A673 (cell line): ENCODE results near the gene CLSTN2. TPM values are rescaled to one million over a fixed set of nuclear protein-coding genes. Genes with fewer than 3 reads are reported as not detected.

ENCODE experiments used
- BruUV-seq: library from RNA; stranded (reverse); fragments of 400-500 nt; replicated peaks from 2 replicates; lab custom pipeline; 2021; lab: Mats Ljungman, UMichigan
- CTCF ChIA-PET: fragments of 300-600 bp; sonication (Branson Sonifier 250); formaldehyde crosslinking; loops from one replicate; lab custom pipeline; 2022; ENCODE audit warnings: antibody characterized with exemption; lab: Charles Lee
- POLR2A ChIA-PET: fragments of 300-600 bp; sonication (Branson Sonifier 250); formaldehyde crosslinking; loops from one replicate; lab custom pipeline; 2022; ENCODE audit warnings: antibody characterized with exemption; ENCODE audit not compliant: low non-redundant PET; lab: Charles Lee
- DNase-seq: peaks from one replicate; pipeline ENCODE4 v3.0.0-alpha.2; 2015; ENCODE audit warnings: low spot score
- H3K27ac ChIP-seq: fragments of 200-600 bp; sonication (generic); 2 replicates; pipeline ENCODE4 v1.5.1; 2016; ENCODE audit warnings: mixed run types, low read depth, mild to moderate bottlenecking, mixed read lengths, antibody characterized with exemption, low read length; ENCODE audit not compliant: poor library complexity, severe bottlenecking
- H3K27me3 ChIP-seq: fragments of 200-600 bp; sonication (generic); replicated peaks from 2 replicates; pipeline ENCODE4 v1.6.1; 2017; ENCODE audit warnings: mixed run types, low read depth, mild to moderate bottlenecking, mixed read lengths, antibody characterized with exemption, low read length; ENCODE audit not compliant: insufficient read depth, poor library complexity
- H3K36me3 ChIP-seq: fragments of 200-600 bp; sonication (generic); 2 replicates; pipeline ENCODE4 v1.6.1; 2016; ENCODE audit warnings: mixed run types, mild to moderate bottlenecking, mixed read lengths, antibody characterized with exemption, low read length; ENCODE audit not compliant: insufficient read depth, poor library complexity, severe bottlenecking
- H3K4me1 ChIP-seq: fragments of 200-600 bp; sonication (generic); 2 replicates; pipeline ENCODE4 v1.6.1; 2017; ENCODE audit warnings: mixed run types, mild to moderate bottlenecking, mixed read lengths, antibody characterized with exemption, low read length; ENCODE audit not compliant: insufficient read depth, poor library complexity, severe bottlenecking
- H3K4me3 ChIP-seq: fragments of 200-600 bp; sonication (generic); 2 replicates; pipeline ENCODE4 v1.5.1; 2016; ENCODE audit warnings: low read depth, mixed run types, mild to moderate bottlenecking, mixed read lengths, low read length; ENCODE audit not compliant: poor library complexity, severe bottlenecking
- H3K9me3 ChIP-seq: fragments of 200-600 bp; sonication (generic); 2 replicates; pipeline ENCODE4 v1.6.1; 2016; ENCODE audit warnings: mixed run types, low read depth, mild to moderate bottlenecking, mixed read lengths, antibody characterized with exemption, low read length; ENCODE audit not compliant: poor library complexity, severe bottlenecking
- CTCF ChIP-seq: fragments of 300-800, 200-600 bp; sonication (generic); conservative IDR thresholded peaks from 2 replicates; pipeline ENCODE4 v1.5.1; 2017; ENCODE audit warnings: low read depth, mild to moderate bottlenecking, antibody characterized with exemption, low read length, moderate library complexity, mixed read lengths
- EZH2 ChIP-seq: fragments of 200-600 bp; sonication (generic); IDR thresholded peaks from 2 replicates; pipeline ENCODE4 v1.6.1; 2017; ENCODE audit warnings: borderline replicate concordance, low read depth, mild to moderate bottlenecking, mixed read lengths, antibody characterized with exemption, low read length; ENCODE audit not compliant: poor library complexity, severe bottlenecking
- intact Hi-C: fragments of 100-400 bp; cut with micrococcal nuclease; formaldehyde crosslinking; loops from one replicate; pipeline ENCODE4 v1.10.0; 2022; ENCODE audit not compliant: unreplicated experiment
- total RNA-seq: library from RNA; stranded (reverse); gene quantifications from 2 replicates; pipeline ENCODE4 v1.2.3, GENCODE V29; 2021

Gene CLSTN2
- total RNA-seq, 1 experiment from 2014 or later: 50.7 TPM

- TF ChIP-seq EZH2 (no peak), CTCF (no peak)
- CTCF ChIA-PET: no interaction called here
- no peak for DNase-seq
- Histone ChIP-seq H3K27ac (no peak overlapping the region), H3K27me3 (no peaks in the 10 kb centered on the region), H3K36me3 (no peaks in the 10 kb centered on the region), H3K9me3 (no peaks in the 10 kb centered on the region), H3K4me1 (no peaks in the 10 kb centered on the region), H3K4me3 (no peak overlapping the region)
- BruUV-seq: no TSS peak
- intact Hi-C loops: no loop called here
- POLR2A ChIA-PET: no interaction called here
Measured at GRCh38 chr3:140461250-140461649, 526.3 kb downstream of the CLSTN2 start.

DNA sequence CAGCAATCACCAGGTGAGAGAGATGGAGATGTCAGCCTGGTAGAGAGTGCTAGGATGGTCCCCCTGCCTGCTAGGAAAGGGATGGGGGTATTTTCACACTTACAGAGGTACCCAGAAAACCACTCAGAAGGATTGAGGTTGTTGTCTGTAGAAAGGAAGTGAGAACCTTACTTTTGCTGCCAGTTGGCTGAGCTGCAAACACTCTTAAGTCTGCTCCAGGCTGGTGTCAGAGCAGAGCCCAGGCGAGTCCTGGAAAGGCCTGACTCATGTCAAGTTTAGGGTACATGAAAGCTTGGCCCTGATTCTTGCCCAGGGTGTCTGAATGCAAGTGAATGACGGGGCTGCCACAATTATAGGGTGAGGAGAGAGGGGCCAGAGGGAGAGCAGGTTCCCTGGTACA, 528.4 kb downstream of the CLSTN2 start:
- no peaks in the 10 kb centered on the region for H3K36me3 ChIP-seq
- no peak overlapping the region for H3K4me3 ChIP-seq
- POLR2A ChIA-PET: no interaction called here
- no peak overlapping the region for H3K27ac ChIP-seq
- TF ChIP-seq CTCF (no peak), EZH2 (no peak)
- no peaks in the 10 kb centered on the region for H3K4me1 ChIP-seq
- no peaks in the 10 kb centered on the region for H3K27me3 ChIP-seq
- CTCF ChIA-PET: no interaction called here
- no TSS peak for BruUV-seq
- intact Hi-C loops: no loop called here
- no peak for DNase-seq
- no peaks in the 10 kb centered on the region for H3K9me3 ChIP-seq

DNA sequence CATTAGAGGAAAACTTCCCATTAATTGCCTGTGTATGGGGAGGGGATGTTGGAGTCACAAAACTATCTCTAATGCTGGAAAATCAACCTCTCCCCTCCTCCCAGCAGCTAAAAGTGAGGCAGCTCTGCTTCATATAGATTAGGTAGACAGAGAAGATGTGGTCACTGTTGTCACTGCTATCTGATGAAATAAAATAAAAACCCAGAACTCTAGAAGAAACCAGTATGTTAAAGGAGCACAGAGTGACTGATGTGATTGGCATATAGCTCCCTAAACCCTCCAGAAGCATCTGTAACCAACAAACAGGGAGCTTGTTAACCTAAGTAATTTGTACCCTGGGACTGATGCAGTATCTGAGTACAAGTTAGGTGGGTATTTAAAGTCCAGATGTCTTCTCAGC, 531.0 kb downstream of the CLSTN2 start:
- BruUV-seq: no TSS peak
- Histone ChIP-seq H3K4me3 (no peak overlapping the region), H3K4me1 (no peaks in the 10 kb centered on the region), H3K27ac (no peak overlapping the region), H3K9me3 (no peaks in the 10 kb centered on the region), H3K27me3 (no peaks in the 10 kb centered on the region), H3K36me3 (no peaks in the 10 kb centered on the region)
- ChIA-PET POLR2A (no interaction called here), CTCF (no interaction called here)
- intact Hi-C loops: no loop called here
- no peak for DNase-seq
- no peak for TF ChIP-seq CTCF
- TF ChIP-seq EZH2: no peak
